ENCODE data around the gene RNF157. TPM values are rescaled to one million over a fixed set of nuclear protein-coding genes. Genes with fewer than 3 reads are reported as not detected.
A peak's percentile ranks its signal among the peaks of the same experiment; 100 is the strongest.

The RNF157 gene
- polyA plus RNA-seq, 2 of the 4 experiments (the other 2 are of a cell fraction) = 7.2 to 8.5 TPM

DNA sequence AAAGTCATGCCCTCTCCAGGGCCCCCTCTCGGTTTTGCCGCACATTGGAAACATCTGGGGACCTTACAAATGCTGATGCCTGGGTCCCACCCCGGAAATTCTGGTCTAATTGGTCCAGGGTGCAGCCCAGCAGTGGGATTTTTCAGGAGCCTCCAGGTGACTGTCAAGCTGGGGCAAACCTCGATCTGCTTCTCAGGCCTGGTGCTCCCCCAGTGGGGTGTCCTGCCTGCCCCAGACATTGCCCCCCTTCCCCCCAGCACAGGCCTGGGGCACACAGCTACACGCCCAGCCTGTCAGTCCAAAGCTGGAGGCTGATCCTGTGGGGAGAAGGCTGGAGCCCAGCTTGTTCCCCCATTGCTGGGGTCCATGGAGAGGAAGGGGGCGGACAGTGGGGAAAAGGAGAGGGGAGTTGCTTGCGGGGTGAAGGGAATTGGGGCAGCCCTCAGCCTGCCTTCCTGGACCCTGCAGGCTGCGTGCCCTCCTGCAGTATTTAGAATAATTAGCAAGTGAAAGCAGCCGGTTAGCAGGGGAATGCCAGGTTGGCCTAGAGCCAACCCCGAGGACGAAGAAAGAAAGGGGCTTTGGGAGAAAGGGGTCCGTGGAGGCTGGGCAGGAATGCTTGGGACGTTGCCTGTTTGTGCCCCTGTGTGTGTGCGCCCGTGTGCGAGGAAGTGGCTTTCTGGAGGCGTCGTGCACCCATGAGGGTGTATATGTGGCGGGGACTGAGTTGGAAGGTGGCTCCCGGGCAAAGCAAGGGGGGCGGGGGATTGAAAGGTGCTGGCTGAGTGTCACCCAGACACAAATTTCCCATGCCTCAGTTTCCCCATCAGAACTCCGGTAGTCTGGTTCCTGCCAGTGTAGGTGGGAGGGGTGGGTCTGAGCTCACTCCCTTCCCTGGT lies 105.1 kb downstream of the RNF157 start:
- Histone ChIP-seq H3K4me3 (no peak overlapping the region), H3K4me2 (no peak overlapping the region), H3K27ac (peak overlapping the region in 1 of 2 experiments; percentile 36; a peak in 1 of 6 replicates), H3K9me3 (no peaks in the 10 kb centered on the region), H3K4me1 (peaks cover 41% of the 10 kb centered on the region)
- no peak for FAIRE-seq
- ChIA-PET POLR2A (no interaction called here), CTCF (interaction anchor here (0.9 to 38.7 kb wide), 6 partner anchors 11 to 168 kb away, joined by 3 to 755 read pairs (median 16); no protein-coding TSS in a partner anchor)
- no peak for DNase-seq (ENCODE audit: low read depth in 1 of 2, low spot score in 1 of 2)
- 65% methylated on average over 21 of the region's 22 CpGs for WGBS (ENCODE audit: missing lambda C conversion rate)
- no peak for TF ChIP-seq ESRRA (IDR thresholded peaks at IDR 0.05; ENCODE audit: borderline replicate concordance, low read length)
- ATAC-seq = no peak

- no peaks in the 10 kb centered on the region for H3K9me3 ChIP-seq
- no peak overlapping the region for H3K4me3 ChIP-seq
- peak overlapping the region; percentile 35 to 69; a peak in 5 of 6 replicates for H3K27ac ChIP-seq
- DNase-seq (ENCODE audit: low read depth in 1 of 2, low spot score in 1 of 2) (no peak), FAIRE-seq (no peak), ATAC-seq (no peak)
- POLR2A ChIA-PET = no interaction called here
- WGBS (ENCODE audit: missing lambda C conversion rate) = 82% methylated on average over 11 of the region's 21 CpGs
- TF ChIP-seq POLR2AphosphoS2 (conservative IDR thresholded peaks at IDR 0.05; ENCODE audit: low read length) = no peak
- TF ChIP-seq EP300 (IDR thresholded peaks at IDR 0.05) = no peak
- no peak for TF ChIP-seq RARB (CRISPR knock-in tag; IDR thresholded peaks at IDR 0.05)
- peak overlapping the region; percentile 8 for H3K4me2 ChIP-seq
- CTCF ChIA-PET = interaction anchor here (0.6 to 38.7 kb wide), 16 partner anchors 9 to 1073 kb away, joined by 3 to 755 read pairs (median 4); no protein-coding TSS in a partner anchor
- H3K4me1 ChIP-seq = peaks cover 28% of the 10 kb centered on the region
These were observed 107.5 kb downstream of the RNF157 start for GRCh38 chr17:76132574-76133338.

DNA sequence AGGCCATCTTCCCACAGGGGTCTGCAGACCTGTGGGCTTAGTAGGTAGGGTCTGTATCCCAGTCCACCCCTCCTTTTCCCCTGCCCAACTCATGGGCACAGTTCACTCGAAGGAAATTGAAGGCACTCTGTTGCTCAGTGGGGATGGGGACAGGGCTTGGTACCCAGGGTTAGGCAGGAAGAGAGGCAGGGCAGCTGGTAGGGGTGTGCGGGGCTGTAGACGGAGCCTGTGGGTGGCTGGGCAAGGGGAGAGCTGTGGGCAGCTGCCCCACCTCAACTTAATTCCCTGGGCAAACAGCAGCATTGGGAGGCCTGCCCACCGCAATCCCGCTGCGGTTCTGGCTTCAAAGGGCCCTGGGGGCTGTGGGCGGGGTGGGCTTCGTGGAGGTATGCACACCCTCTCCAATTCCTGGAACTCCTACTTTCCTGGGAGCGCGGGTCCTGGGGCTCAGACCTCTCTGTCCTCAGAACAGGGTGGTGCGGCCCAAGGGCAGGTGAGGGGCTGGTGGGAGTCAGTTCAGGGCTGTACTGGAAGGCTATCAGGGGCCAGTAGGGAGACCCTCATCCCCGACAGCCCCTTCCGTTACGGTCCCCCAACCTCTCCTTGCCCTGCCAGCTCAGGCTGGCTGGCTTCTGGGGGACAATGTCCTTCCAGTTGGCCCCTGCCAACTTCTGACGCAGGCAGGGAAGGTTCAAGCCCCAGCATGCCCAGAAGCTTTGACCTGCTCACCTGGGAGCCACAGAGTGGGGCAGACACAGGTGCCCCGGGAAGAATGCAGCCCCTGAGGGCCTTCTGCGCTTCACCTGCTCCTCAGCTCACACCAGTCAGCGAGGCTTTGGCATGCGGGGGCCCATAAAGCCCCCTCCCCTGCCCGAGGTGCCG lies 108.4 kb downstream of the RNF157 start:
- whole genome bisulfite sequencing (ENCODE audit: missing lambda C conversion rate) = 84% methylated on average over 16 of the region's 21 CpGs
- peak overlapping the region; percentile 35 to 69; a peak in 5 of 6 replicates for H3K27ac ChIP-seq
- H3K4me3 ChIP-seq = no peak overlapping the region
- TF ChIP-seq ATOH8 (CRISPR knock-in tag; IDR thresholded peaks at IDR 0.05; ENCODE audit: low read depth) (no peak), HES2 (IDR thresholded peaks at IDR 0.05) (no peak), ESRRA (IDR thresholded peaks at IDR 0.05; ENCODE audit: borderline replicate concordance, low read length) (no peak), CBX8 (IDR thresholded peaks at IDR 0.05) (no peak), NR3C1 (IDR thresholded peaks at IDR 0.05) (no peak), POLR2AphosphoS2 (conservative IDR thresholded peaks at IDR 0.05; ENCODE audit: low read length) (no peak), RCOR1 (IDR thresholded peaks at IDR 0.05; ENCODE audit: low read depth, low read length) (no peak), NPAS2 (CRISPR knock-in tag; IDR thresholded peaks at IDR 0.05; ENCODE audit: borderline replicate concordance) (no peak), BCL3 (IDR thresholded peaks at IDR 0.05) (no peak), JUNB (IDR thresholded peaks at IDR 0.05) (no peak), RNF2 (IDR thresholded peaks at IDR 0.05; ENCODE audit: borderline replicate concordance, low read depth) (no peak), EHF (CRISPR knock-in tag; IDR thresholded peaks at IDR 0.05) (no peak), FOSB (CRISPR knock-in tag; IDR thresholded peaks at IDR 0.05) (no peak)
- TF ChIP-seq, protein P1, sequence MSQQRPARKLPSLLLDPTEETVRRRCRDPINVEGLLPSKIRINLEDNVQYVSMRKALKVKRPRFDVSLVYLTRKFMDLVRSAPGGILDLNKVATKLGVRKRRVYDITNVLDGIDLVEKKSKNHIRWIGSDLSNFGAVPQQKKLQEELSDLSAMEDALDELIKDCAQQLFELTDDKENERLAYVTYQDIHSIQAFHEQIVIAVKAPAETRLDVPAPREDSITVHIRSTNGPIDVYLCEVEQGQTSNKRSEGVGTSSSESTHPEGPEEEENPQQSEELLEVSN (IDR thresholded peaks at IDR 0.05; ENCODE audit: borderline replicate concordance, low read depth) = no peak
- ATAC-seq = 0 out of 6 replicates have a peak, but pooled peaks of 1 of the 2 experiments have one; percentile 8
- ChIA-PET POLR2A (no interaction called here), CTCF (interaction anchor here (0.5 to 38.7 kb wide), 9 partner anchors 8 to 1072 kb away, joined by 3 to 755 read pairs (median 4); no protein-coding TSS in a partner anchor)
- FAIRE-seq = no peak
- H3K4me2 ChIP-seq = peak overlapping the region; percentile 8; the same call in 1 of the 3 replicates
- no peak for DNase-seq (ENCODE audit: low read depth in 1 of 2, low spot score in 1 of 2)
- H3K4me1 ChIP-seq = peaks cover 22% of the 10 kb centered on the region
- no peaks in the 10 kb centered on the region for H3K9me3 ChIP-seq
